H1 (cell line): Measurements from ENCODE around the gene METTL1. TPM values are rescaled to one million over a fixed set of nuclear protein-coding genes. Genes with fewer than 3 reads are reported as not detected.

Experiments
- ASH2L ChIP-seq: fragments of 200-600, 300-600 bp; sonication (generic); IDR thresholded peaks from one replicate; pipeline ENCODE4 v1.7.1; 2017; ENCODE audit warnings: low read length
- ATF3 ChIP-seq: IDR thresholded peaks from 2 replicates; pipeline ENCODE4 v1.6.1; 2011; ENCODE audit warnings: low read depth, mild to moderate bottlenecking, low read length; ENCODE audit not compliant: insufficient read depth
- BACH1 ChIP-seq: IDR thresholded peaks from 2 replicates; pipeline ENCODE4 v1.6.1; 2012; ENCODE audit warnings: low read length, improper control_type of control experiment
- BRCA1 ChIP-seq: IDR thresholded peaks from 2 replicates; pipeline ENCODE4 v1.6.1; 2012; ENCODE audit warnings: low read depth, low read length, improper control_type of control experiment
- CBX8 ChIP-seq: fragments of 300-800, 300-1000 bp; sonication (generic); IDR thresholded peaks from 2 replicates; pipeline ENCODE4 v1.7.1; 2016; ENCODE audit warnings: low read depth, low read length, borderline replicate concordance
- E2F6 ChIP-seq: IDR thresholded peaks from 2 replicates; pipeline ENCODE4 v1.6.1; 2012; ENCODE audit warnings: inconsistent platforms
- EZH2 ChIP-seq: fragments of 200-600 bp; sonication (generic); IDR thresholded peaks from 2 replicates; pipeline ENCODE4 v1.7.1; 2012; ENCODE audit warnings: low read depth, mild to moderate bottlenecking, moderate library complexity, low read length, inconsistent platforms; ENCODE audit not compliant: severe bottlenecking
- FOSL1 ChIP-seq: IDR thresholded peaks from 2 replicates; pipeline ENCODE4 v1.6.1; 2011; ENCODE audit warnings: mild to moderate bottlenecking, low read depth, low read length, moderate library complexity; ENCODE audit not compliant: insufficient read depth
- GTF2F1 ChIP-seq: IDR thresholded peaks from 2 replicates; pipeline ENCODE4 v1.6.1; 2012; ENCODE audit warnings: low read depth, low read length, improper control_type of control experiment, borderline replicate concordance
- HDAC2 ChIP-seq, 2 experiments: fragments of 300-600 bp in 1 of 2; sonication (generic) in 1 of 2; IDR thresholded peaks; 2 replicates each; pipeline ENCODE4 v1.6.1; 2011 to 2012; ENCODE audit warnings: low read depth in 2 of 2, low read length in 2 of 2, mild to moderate bottlenecking in 2 of 2, moderate library complexity in 2 of 2, borderline replicate concordance in 1 of 2, inconsistent platforms in 1 of 2
- JUN ChIP-seq: IDR thresholded peaks from 2 replicates; pipeline ENCODE4 v1.6.1; 2011; ENCODE audit warnings: low read depth, mild to moderate bottlenecking, improper control_type of control experiment, low read length
- KDM4A ChIP-seq: IDR thresholded peaks from one replicate; pipeline ENCODE4 v1.7.1; 2012; ENCODE audit warnings: low read depth, mild to moderate bottlenecking, moderate library complexity, low read length, inconsistent platforms; ENCODE audit not compliant: severe bottlenecking
- POLR2AphosphoS5 ChIP-seq: IDR thresholded peaks from 2 replicates; pipeline ENCODE4 v1.6.1; 2011; ENCODE audit warnings: low read depth, low read length
- RAD21 ChIP-seq, 2 experiments: IDR thresholded peaks in 1 of 2; conservative IDR thresholded peaks in 1 of 2; 2 replicates each; pipeline ENCODE4 v1.6.1; 2011; ENCODE audit warnings: low read depth in 2 of 2, low read length in 2 of 2, improper control_type of control experiment in 1 of 2, inconsistent platforms in 1 of 2, mild to moderate bottlenecking in 1 of 2, moderate library complexity in 1 of 2
- RBBP5 ChIP-seq: IDR thresholded peaks from 2 replicates; pipeline ENCODE4 v1.7.1; 2012; ENCODE audit warnings: low read depth, mild to moderate bottlenecking, inconsistent platforms, low read length, moderate library complexity, borderline replicate concordance
- RXRA ChIP-seq: IDR thresholded peaks from 2 replicates; pipeline ENCODE4 v1.6.1; 2011; ENCODE audit warnings: low read depth, mild to moderate bottlenecking, low read length, moderate library complexity; ENCODE audit not compliant: insufficient read depth
- SIN3A ChIP-seq, 2 experiments: IDR thresholded peaks in 1 of 2; conservative IDR thresholded peaks in 1 of 2; 2 replicates each; pipeline ENCODE4 v1.6.1; 2011 to 2012; ENCODE audit warnings: low read length in 2 of 2, improper control_type of control experiment in 1 of 2, low read depth in 1 of 2, mild to moderate bottlenecking in 1 of 2
- SIRT6 ChIP-seq: IDR thresholded peaks from one replicate; pipeline ENCODE4 v1.7.1; 2012; ENCODE audit warnings: low read length, inconsistent platforms
- SUZ12 ChIP-seq: fragments of 200-600 bp; sonication (generic); IDR thresholded peaks from 2 replicates; pipeline ENCODE4 v1.6.1; 2012; ENCODE audit warnings: mild to moderate bottlenecking, inconsistent platforms, low read length, moderate library complexity, mixed read lengths
- polyA plus RNA-seq, 7 experiments: library from polyadenylated mRNA; depleted of rRNA in 3 of 7; stranded (reverse) in 5 of 7; unstranded in 2 of 7; fragments of >200 nt in 5 of 7; fragments of 200-250 nt in 2 of 7; gene quantifications; 1 replicate in 5 of 7; 2 replicates in 1 of 7; 4 replicates in 1 of 7; pipeline versions ENCODE4 v1.2.1 to v1.2.3, GENCODE V29; 2011 to 2013; ENCODE audit warnings: missing spikeins in 2 of 7, mixed read lengths in 2 of 7
- total RNA-seq: library from RNA; stranded (reverse); fragmentation: NEBNext Ultra II Directional; extraction: Animal tissue kit (Norgen Biotek cat#: 25700); gene quantifications from 2 replicates; pipeline ENCODE4 v1.2.1, GENCODE V29; 2021

Gene METTL1
- total and polyA plus RNA-seq, 2 of the 8 experiments (the other 6 are each of a cell fraction or from before 2014, with no cell fraction given) = 40.5 to 46.0 TPM

DNA sequence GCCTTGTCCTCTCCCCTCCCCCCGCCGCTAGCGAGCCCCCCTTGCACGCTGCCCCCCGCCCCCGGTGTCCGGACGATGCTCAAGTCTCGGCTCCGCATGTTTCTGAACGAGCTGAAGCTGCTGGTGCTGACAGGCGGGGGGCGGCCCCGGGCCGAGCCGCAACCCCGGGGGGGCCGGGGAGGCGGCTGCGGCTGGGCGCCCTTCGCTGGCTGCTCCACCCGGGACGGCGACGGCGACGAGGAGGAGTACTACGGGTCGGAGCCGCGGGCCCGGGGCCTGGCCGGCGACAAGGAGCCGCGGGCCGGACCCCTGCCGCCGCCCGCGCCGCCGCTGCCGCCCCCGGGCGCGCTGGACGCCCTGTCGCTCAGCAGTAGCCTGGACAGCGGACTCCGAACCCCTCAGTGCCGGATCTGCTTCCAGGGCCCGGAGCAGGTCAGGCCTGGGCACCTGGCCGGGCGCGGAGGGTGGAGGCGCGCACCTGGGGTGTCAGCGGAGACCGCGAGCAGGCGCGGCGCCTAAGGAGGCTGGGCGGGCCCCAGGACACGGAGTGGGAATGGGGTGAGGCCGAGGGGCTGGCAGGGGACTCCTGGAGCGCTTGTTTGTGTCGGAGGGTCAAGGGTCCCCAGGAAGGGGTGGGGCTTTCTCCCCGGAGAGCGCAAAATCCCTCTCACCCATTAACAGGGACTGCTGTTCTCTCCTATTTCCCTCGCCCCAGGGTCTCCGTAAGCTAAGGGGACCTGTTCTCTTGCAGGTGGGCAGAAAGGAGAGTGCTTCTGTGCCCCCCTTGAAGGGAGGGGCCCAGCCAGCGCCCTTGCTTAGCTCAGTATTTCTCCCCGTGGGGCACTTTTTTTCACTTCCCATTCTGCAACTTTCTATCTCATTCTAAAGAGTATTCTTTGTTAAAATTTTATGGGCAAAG, 16.2 kb downstream of the METTL1 start (continued):
- TF ChIP-seq RBBP5 = no peak
- TF ChIP-seq BRCA1 = no peak
- no peak for TF ChIP-seq CBX8
- TF ChIP-seq ASH2L = no peak
- 0 out of 4 replicates have a peak, but pooled peaks of 1 of the 2 experiments have one; percentile 51 for TF ChIP-seq SIN3A (conservative IDR thresholded peaks at IDR 0.05 in 1 of 2, IDR thresholded peaks at IDR 0.05 in 1 of 2; ENCODE audit: low read depth in 1 of 2, low read length in 2 of 2)
- TF ChIP-seq KDM4A = peak; percentile 32
- TF ChIP-seq FOSL1 = no peak
- TF ChIP-seq RXRA = no peak
- TF ChIP-seq E2F6 = no peak
- no peak for TF ChIP-seq POLR2AphosphoS5
- TF ChIP-seq SUZ12 = peak; percentile 78
- TF ChIP-seq EZH2 = peak; percentile 69
- no peak for TF ChIP-seq RAD21 (IDR thresholded peaks at IDR 0.05 in 1 of 2, conservative IDR thresholded peaks at IDR 0.05 in 1 of 2; ENCODE audit: low read depth in 2 of 2, low read length in 2 of 2)
- TF ChIP-seq SIRT6 = no peak
- TF ChIP-seq ATF3 = no peak
- TF ChIP-seq HDAC2 (IDR thresholded peaks at IDR 0.05; ENCODE audit: borderline replicate concordance in 1 of 2, low read depth in 2 of 2, low read length in 2 of 2) = no peak
- TF ChIP-seq JUN = no peak
- no peak for TF ChIP-seq BACH1
- TF ChIP-seq GTF2F1 = no peak
- TF ChIP-seq, all 59 proteins: peak for 5
